HG02870 (cell line): ENCODE data around the gene KIF12.
"Not testable (repeated sequence)": the region's sequence is repeated elsewhere in the genome, so short reads cannot be mapped to it uniquely, and the experiment has no call there.

Experiments used
- ATAC-seq: cut with Tn5 transposase; IDR thresholded peaks from one replicate; pipeline ENCODE4 v1.9.1; 2021; ENCODE audit warnings: mild to moderate bottlenecking, moderate library complexity; ENCODE audit not compliant: unreplicated experiment

The KIF12 gene

DNA sequence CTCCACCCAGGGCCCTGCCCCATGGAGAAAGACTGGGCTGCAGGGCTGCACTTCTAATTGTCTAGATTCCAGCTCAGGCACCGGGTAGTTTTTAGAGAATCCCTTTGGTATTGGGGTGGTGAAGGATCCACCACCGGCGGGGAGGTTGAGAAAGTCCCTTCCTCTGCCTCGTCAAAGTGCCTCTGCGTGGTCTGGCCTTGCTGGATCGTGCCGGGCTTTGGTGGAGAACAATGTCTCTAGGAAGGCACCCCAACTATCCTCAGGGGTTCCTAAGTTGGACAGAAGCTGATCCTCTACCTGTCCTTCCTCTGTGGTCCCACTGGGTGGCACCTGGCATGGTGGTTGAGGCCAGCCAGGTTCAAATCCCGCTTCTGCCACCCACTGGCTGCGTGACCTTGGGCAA lies 13.7 kb downstream of the KIF12 start:
- no peak for ATAC-seq

DNA sequence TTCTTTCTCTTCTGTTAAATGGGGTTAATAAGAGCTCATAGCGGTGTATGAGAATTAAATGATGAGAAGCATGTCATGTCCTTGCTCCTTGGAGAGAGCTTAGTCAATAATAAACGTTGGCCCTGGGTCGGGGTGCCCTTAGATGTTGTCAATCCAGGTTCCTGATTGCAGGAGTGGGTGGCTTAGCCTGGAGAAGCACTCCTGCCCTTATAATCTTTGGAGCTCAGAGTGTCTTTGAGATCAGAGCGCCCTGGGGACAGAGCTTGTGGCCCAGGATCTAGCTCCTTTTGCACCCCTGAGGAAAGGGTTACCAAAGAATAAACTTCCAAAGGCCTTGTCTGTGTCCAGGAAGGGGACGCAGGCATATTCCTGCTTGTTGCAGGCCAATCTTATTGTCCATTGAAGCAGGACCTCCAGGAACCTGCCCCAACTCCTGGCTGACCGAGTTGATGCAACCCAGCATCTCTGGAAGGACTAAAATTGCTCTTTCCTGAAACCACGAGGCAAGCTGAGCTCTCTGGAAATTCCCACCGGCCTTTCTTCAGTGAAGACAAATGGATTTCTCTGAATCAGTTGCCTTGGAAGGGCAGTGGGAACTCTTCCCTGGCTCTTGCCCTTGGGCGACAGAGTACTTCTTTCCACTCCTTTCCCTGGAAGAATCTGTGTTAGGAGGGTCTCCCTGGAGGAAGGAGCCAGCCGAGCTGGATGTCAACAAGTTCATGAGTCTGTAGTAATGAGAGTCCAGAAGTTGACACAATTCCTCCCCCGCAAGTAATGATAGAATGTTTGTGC lies 14.6 kb downstream of the KIF12 start:
- ATAC-seq = no peak

DNA sequence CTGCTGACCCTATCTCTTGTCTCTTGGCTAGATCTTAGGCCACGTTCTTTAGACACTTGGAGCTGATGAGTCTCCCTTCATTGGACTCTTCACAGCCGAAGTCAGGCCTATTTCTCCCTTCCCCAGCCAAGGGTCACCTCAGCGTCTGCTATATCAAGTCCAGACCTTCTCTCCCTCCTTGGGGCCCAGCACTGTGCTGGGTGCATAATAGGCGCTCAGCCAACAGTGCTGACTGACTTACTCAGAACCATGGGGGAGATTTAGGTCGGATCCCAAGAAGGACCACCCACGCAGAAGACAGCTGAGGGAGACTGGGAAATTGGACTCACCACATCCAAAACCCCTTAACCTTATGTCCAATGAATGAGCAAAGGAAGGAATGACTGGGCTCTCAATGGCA lies 15.4 kb downstream of the KIF12 start:
- ATAC-seq = no peak

DNA sequence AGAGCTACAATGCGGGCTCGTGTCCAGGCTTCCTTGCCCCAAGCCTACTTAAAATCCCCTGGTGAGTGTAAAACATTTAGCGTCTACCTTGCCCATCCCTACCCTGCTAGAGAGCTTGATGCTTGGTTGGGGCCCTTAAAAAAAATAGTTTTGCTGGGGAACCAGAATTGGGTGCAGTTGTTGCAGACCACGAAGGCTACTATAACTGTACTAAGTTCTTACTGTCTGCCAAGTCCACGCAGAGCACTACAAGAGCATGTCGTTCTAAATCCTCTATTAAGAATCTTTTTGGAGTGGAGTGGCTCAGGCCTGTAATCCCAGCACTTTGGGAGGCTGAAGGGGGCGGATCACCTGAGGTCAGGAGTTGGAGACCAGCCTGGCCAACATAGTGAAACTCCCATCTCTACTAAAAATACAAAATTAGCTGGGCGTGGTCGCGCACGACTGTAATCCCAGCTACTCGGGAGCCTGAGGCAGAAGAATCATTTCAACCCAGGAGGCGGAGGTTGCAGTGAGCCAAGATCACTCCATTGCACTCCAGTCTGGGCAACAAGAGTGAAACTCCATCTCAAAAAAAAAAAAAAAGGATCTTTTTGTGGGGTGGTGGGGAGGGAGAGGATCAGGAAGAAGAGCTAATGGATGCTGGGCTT lies 16.2 kb downstream of the KIF12 start:
- not testable (repeated sequence) for ATAC-seq

DNA sequence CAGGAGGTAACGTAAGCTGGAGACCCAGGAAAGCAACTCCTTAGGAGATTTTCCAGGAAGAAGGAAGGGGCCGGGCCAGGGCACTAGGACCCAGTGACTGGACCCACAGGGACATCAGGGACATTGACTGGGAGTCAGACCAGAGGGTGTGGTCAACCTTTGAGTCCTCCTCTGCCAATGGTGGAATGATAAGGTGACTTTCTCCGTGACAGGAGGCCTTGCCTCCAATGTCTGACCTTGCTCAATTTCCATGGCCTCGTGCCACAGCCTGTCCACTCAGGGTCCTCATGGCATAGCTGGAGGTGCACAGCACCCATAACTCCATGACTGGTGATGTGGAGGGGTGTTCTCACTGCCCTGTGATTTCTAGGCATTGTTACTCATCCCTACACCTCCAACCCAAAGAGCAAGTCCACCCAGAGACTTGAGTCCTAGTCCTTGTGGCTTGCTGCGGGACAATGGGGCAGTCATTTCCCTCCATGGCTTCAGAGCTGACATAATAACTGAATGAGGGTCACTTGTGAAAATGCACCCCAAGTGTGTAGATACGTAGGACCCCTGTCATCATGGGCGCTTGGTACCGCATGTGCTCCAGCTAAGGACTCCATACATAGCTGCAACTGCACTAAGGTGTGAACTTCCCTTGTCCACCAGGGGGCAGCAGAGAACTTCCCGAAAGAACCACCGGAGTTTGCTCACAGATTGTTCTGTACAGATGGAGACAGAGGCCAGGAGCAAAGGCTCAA lies 16.9 kb downstream of the KIF12 start:
- peak; percentile 79 for ATAC-seq

DNA sequence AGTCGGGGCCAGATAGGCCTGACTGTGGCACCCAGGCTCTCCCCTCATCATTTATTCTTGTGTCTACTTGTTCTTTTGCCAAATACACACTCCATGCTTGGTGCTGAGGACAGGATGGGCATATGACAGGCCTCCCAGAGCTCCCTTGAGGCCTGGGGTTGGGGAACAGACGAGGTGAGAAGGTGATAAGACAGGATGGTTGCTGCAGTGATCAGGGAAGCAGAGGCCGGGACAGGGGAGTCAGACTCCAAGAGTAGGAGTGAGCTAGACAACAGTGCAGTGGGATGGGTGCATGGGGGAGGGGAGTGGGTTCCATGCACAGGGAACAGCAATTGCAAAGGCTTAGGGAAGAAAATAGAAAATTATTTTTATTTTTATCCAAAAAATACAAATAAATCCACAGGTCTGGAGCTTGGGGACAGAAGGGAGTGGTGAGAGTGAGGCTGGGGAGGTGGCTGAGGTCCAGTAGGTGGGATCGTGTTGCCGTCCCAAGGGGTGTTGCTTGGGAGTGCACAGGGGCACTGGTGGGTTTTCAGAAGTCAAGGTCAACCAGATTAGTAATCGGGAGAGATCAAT lies 17.6 kb downstream of the KIF12 start:
- ATAC-seq = no peak

DNA sequence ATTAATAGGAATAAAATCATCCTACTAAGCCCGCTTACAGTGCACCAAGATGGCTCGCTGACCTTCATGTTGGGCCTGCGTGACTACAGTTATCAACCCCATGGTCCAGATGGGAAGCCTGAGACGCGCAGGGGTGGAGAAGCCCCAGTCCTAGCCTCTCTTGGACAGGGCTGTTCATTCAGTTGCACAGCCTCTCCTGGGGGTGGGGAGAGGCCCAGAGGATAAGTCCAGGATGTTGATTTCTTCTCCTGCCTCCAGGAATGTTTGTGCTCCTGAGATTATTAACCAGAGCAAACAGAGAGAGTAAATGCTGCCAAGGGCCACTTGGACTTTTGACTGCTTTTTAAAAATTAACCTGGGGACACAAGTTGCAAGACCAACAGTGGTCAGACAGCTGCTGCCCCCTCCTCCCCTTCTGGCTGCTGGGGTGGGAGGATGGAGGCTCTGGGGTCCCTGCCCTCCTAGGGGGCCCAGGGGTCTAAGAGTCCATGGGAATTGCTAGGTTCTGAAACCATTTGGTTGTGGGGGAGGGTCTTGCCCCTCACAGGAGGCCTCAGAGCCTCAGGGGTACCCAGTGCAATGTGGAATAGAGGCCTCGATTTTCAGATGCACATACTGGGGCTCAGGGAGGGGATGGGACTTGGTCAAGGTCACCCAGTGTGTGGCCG lies 18.2 kb downstream of the KIF12 start:
- no peak for ATAC-seq

DNA sequence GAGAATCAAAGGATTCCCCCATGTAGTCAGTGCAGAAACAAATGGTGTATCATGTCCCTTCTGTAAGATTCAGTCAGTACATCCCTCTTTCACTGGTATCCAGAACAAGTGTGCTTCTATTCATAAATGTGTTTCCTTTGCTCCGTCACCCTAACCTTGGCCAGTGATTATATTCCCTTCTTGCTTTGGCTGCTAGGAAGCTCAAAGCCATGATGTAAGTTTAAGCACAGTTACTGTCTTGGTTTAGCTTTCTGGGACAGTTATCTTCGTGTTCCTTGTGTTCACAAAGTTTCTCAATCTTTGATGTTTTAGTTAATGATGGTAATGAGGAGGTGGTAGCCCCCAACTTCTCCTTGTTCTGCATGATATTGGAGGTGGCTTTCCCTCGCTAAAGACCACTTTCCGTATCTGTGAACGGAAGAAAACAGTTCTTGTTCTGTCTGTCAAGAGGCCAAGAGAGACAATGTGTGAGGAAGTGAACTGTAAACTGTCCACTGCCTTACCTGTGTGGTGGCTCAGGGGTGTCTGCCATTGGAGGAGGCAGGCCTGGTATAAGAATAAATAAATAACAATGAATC lies 18.8 kb downstream of the KIF12 start:
- ATAC-seq = no peak

DNA sequence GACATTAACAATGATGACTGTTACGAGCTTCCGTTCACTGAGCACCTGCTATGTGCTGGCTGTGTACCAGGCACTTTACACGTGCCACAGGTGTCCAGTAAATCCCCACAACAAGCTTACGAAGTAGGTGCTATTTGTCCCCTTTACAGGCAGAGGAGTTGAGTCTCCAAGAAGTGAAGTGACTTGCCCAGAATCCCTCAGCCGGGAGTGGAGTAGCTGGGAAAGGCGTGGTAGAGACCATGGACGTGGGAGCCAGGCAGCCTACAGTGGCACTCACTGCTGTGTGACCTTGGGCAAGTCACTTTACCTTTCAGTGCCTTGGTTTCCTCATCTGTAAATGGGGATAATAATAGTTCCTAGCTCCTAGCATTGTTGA lies 20.3 kb downstream of the KIF12 start:
- ATAC-seq = no peak

DNA sequence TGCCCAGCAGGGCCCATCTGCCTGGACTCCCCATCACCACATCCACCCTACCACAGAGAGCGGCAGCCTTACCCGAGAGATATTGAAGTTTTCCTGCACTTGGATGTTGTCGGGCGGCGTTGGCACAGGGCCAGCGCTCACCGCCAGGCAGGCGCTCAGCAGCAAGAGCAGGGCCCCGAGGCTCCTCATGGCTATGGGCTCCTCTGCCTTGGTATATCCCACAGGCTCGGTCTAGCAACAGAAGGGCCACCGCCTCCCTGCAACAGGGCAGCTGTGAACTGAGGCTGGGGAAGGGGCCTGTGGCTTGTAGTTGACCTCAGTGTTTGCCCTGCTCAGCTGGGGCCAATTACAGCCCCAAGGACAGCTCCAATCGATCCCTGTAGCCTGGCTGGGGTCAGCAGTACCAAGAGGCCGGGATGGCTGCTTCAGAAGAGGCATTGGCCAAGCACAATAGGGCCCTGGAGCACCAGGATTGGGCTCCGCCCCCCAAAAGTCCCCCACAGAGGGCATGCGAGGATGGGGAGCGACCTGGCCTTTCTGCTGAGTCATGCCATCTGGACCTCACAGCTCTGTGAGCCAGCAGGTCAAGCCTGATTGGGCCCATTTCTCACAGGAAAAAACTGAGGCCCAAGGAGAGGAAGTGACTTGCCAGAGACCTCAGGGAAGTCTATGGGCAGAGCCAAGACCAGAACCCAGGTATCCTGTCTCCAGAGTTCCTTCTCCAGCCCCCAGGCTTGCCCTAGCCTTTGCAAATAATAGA lies 20.9 kb downstream of the KIF12 start, which contains the start of gene AMBP:
Gene AMBP (minus strand): TSS at position 280 of the 760 bp plus-strand sequence. CDS start 91 bp downstream, at position 189.
- ATAC-seq = no peak

DNA sequence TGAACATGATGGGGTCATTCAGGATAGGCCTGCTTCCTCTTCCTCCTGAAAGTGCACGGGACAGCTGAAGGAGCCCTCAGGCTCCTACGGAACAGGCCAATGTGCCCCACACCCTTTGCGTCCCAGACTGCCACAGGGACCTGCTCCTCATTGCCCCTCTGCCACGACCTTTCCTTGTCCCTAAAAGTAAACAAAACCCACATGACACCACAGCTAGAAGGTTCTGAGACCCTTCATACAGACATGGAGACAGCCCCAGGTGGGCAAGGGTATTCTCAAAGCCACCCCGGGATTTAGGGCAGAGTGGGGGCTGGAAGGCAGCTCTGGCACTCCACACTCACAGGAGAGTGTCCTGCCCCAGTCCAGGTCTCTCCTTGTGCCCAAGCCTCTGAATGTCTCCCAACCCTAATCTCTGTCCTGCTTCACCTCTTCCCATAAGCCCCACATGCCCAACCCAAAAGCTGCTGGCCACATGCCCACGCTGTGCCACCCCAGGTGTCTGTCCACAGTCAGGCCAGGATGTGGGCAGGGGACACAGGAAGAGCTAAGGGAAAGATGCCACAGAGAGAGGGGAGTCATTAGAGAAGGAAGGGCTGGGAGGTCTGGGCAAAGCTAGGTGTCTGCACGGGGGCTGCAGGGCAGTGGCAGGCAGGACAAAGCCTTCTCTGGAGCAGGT lies 21.8 kb downstream of the KIF12 start:
- ATAC-seq = no peak

DNA sequence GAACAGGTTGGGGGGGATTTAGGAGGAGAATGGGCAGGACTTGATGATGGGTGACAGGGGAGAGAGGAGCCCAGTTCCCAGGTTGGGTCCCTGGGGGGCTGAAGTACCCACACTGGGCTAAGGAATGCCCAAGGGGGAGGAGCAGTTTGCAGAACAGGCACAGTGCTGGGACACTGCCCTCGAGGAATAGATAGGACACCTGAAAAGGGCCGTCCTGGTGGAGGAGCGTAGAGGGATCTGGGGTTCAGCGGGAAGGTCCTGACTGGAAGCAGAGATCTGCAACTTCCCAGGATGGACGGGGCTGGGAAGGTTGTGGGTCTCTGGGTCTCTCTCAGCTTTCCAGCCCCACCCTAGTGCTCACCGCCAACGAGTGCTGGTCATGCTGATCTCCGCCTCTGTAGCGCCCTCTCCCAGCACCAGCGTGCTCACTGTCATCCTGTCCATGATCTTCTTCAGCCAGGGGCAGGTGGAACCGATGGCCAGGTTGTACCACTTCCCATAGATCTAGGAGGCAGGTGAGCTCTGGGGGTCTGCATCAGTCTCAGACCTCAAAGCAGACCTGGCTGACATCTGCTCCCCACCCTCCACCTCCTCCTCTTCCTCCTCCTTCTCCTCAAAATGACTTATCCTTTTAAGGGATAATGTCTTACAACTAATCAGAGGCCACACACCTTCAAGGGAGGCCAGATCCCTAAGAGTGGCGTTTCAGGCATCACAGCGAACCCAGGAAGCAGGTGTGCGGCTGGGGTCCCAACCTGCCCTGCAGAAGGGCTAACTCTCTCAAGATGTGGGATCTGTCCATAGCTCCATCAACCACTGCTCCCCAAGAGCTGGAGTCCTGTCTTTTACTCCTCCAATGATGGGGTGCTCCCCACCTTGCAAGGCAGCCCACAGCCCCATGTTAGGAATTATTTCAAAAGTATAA lies 22.6 kb downstream of the KIF12 start:
- ATAC-seq = no peak

DNA sequence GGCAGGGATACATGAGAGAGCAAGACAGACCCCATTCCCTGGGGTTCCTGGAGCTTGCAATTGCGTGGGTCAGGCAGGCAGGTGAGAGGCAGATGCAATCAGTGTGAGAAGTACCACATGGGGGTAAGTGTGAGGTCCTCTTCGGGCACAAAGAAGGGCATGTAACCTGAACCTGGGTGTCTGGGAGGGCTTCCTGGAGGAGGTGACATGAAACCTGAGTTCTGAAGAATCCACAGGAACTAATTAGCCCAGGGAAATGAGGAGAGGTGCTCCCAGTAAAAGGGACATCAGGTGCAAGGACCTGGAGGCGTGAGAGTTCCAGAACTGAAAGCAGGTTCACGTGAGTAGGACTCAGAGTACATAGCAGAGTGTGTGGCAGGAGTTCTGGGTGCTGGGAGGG lies 23.5 kb downstream of the KIF12 start:
- ATAC-seq = no peak

DNA sequence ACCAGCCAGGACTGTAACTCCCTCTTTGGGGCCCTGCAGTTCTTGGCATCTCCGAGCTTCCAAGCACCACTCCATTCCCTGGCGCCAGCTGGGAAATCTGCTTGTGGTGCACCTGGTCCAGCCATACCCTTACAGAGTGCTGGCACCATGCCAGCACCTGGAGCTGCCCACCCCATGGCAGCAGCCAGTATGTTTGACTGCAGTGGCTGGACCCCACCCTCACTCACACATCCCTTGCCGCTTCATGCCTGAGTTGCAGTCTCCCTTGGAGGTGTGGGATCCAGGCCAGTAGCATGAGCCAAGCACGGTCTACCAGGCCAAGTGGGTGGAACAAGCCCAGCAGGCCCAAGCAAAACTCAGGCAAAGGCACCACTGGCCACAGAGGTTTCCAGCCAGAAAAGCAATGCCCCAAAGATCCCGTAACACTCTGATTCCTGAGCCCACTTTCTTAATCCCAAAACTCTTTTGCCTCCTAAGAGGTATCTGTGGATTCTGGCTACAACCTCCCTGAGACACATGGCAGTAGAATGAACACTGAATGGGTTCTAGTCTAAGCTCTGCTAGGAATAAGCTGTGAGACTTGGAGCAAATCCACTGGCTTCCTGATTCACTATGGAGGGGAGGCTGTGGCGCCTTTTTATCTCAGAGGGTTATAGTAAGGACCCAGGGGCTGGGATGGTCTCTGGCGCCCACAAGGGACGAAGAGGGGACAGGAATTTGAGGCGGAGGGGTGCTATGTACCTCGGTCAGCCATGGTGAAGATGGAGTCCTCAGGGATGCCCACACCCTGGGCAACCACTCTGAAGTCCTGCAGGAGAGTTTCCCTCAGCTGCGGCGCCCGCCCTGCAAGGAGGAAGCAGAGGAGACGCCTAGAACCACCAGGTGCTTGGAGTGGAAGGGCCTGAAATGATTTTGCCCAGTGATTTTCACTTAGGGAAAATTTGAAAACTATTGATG lies 26.6 kb downstream of the KIF12 start:
- no peak for ATAC-seq

DNA sequence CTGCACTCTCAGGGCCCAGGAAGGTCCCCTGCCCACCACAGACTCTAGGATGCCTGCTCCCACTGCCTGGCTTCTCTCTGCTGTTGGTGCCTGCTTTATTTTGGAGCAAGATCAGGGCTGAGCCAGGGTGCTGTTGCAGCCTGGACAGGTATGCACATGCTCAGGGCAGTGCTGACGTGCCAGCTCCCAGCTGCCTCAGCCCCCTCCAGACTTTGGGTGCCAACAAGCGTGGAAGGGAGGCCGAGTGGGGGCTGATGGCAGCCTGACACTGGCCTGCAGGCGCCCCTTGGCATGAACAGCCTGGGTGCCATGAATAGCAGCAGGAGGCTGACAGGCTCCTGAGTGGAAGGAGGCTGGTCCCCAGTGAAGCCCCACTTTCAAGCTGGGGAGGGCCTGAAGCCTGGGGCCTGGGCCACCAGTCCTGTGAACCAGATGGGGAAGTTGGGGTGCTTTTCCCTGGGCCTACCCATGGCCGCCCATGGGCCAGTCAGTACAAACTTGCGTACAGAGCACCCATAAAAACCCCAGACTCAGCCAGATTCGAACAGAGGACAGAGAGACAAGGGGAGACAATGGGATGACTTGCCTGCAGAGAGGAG lies 27.8 kb downstream of the KIF12 start:
- ATAC-seq = no peak

DNA sequence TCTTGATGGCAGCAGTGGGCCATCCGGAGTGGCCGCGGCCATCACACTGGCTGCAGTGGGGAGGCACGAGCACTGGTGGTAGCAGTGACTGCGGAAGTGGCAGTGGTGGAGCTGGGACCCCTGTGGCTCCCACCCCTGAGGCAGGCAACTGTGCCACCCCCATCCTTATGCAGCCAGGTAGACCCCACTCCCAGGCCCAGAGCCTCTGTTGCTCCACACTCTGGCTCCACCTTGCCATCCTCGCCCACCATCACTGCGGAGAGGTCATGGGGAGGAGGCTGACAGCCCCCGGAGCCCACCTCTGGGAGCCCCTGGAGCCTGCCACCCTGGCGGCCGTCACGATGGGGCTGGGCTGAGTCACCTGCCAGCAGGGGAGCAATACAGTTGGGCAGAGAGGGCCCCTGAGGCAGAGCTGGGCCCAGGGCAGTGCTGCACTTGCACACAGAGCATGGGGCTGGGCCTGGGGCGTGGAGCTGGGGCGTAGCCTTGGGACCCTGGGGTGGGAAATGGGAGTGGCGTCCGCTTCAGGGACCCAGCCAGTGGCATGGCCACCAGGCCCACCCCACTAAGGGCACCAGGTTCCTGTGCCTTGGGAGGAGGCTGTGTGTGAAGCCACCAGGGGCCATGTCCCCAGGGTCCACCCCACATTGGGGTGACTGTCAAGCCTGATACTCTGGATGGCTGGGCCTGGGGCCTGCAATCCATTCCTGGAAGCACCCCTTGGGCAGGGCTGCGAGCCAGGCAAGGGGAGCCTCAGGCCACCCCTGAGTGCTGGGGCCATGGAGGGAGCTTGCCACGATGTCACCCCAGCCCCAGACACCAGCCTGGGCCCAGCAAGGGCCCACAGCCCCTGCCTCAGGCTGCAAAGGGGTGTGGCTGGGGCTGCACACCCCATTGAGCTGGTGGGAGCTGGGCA lies 28.6 kb downstream of the KIF12 start:
- ATAC-seq = no peak
